ENCODE data around the gene CCL3.

DNA sequence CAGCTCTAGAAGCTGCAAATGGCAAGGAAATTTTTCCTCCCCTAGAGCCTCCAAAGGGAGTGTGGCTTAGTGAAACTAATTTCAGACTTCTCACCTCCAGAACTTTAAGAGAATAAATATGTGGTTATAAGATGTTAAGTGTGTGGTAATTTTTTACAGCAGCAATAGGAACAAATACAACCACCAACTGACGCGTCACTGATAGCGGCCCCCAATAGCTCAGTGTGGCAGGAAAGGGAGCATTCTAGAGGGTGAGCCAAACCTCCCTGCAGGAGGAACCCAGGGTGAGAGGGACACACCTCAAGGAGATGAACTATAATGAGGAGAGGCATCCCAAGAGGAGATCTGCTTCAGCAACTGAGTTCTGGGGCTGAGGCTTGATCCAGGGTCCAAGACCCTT is 17.7 kb upstream of the CCL3 start:
- TF ChIP-seq POLR2AphosphoS5 (IDR thresholded peaks at IDR 0.05; ENCODE audit: low read depth, low read length) (no peak), PAX5 (IDR thresholded peaks at IDR 0.05; ENCODE audit: insufficient read depth, low read length, severe bottlenecking) (no peak), POLR2A (IDR thresholded peaks at IDR 0.05; ENCODE audit: low read depth, low read length) (no peak), TAF1 (IDR thresholded peaks at IDR 0.05; ENCODE audit: low read depth, low read length) (no peak), POU2F2 (IDR thresholded peaks at IDR 0.05; ENCODE audit: low read depth, low read length) (no peak)

Data from GM12891 (cell line).